Activated CD8-positive, alpha-beta memory T cell treated with anti-CD3 and anti-CD28 coated beads for 48 hours (primary cell): ENCODE results near the gene TEAD4.

Experiments used
- DNase-seq, 3 experiments: peaks; one replicate each; pipeline ENCODE4 v3.0.0-alpha.2; 2020; ENCODE audit warnings: low read depth in 2 of 3, low spot score in 2 of 3

Gene TEAD4

DNA sequence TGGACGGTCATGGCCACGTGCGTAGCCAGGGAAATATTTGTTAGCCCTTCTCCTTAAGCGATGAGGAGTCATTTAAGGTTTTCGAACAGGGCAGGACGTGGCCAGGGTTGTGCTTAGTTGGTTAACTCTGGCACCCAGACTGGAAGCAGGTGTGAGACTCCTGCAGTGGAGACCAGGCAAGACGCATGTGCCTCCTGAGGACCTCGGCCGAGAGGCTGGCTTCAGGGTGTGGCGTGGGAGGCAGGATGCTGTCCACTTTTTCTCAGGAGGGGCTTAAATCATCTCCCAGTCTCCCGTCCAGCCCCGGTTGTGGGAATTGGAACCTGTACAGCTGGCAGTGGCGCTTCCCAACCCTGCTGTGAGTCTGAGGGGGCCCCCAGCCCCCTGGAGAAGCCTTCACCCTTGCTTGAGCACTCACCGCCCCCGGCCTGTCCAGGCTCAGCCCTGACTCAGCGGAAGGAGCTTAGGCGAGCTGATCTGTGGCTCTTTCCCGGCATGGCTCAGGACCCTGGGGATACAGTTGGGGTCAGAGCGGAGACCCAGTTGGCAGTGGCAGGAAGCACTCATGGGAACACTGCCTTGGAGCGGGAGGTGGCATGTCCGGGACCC is 71.7 kb downstream of the TEAD4 start:
- DNase-seq = no peak

DNA sequence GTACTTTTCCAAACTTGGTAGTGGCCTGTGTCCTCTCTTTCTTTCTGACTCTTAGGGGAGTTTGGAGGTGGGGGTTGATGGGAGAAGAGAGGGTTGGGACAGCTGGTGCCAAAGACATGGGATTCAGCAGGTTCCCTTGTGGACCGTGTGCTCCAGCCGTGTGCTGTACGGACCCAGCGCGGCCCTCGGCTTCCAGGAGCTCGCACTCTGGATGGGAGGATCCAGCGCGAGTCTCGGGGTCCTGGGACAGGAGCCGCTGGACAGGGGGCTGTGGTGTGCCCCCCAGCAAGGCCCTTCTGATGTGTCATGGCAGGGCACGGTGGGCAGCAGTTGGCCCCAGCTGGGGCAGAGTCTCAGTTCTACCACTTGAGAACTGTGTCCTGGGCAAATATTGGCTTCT is 73.0 kb downstream of the TEAD4 start:
- DNase-seq = no peak

DNA sequence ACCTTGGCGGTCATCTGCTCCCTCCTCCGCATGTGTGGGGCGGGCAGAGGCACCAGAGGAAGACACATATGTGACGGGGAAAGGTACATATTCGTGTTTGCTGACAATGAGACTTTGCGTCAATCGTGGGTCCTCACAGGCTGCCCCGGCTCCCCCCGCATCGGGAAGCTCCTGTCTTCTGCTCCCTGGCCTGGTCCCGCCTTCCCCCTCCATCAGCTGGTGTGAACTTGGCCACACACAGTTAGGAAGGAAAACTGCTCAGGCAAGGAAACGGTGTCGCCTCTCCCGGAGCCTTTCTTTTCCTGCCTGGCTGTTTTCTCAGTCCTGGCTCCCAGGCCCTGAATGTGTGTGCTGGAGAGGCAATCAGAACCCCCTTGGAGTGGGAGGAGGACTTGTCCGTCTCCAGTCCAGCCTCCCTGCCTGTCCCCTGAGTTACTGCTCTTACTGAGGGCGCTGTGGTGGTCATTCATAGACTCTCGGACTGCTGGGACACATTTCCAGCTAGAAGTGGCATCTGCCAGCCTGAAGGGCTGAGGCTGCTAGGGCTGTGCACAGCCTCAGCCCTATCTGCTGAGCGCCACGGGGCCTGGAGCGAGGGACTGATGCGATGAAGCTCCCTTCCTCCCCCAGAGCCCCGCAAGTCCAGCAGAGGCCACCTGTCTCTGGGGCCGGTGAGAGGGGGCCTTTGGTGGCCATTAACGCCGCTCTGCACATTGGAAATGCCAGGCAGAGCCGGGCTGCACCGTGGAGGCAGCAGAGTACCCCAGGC is 73.8 kb downstream of the TEAD4 start:
- DNase-seq = no peak

DNA sequence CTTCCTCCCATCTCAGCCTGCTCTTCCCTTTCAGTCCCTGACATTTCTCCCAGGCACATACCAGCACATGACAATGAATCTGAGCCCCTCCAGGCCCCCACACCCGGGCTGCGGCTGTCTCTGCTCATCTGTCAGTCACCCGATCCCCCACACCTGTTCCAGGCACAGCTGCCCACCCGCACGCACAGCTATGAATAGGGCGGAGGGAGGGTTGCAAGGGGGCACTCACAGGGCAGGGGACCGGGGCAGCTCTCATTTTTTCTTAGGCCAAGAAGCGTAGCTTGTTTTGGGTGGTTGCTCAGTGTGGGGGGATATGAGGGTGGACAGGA is 74.3 kb downstream of the TEAD4 start:
- DNase-seq = no peak

DNA sequence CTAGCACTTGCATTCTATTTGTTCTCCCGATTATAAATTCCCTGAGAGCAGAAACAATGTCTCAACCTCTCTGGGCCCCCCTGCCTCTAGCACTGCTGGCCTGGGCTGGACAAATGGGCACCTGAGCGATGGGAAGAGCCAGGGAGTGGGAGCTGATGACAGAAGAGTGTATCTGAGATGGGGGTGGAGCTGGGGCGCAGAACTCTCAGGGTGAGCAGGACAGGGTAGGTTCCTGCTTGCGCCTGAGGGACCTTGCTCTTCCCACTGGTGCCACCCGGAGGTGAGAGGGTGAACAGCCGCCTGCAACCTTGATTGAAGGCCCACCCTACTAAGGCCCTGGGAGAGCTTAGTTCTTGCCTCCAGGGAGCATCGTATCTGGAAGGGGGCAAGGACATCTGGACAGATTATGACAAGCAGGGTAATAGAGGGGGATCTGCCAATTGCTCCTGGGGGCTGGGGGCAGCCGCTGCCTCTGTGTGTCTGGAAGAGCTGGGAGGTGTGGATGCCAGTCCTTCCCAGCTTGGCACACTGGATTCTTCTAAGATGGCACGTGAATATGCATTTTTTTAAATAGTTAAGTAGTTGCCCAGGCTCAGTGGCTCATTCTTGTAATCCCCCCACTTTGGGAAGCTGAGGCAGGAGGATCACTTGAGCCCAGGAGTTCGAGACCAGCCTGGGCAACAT is 75.0 kb downstream of the TEAD4 start:
- DNase-seq = peak in 2 of 3 experiments; percentile 8 to 14

DNA sequence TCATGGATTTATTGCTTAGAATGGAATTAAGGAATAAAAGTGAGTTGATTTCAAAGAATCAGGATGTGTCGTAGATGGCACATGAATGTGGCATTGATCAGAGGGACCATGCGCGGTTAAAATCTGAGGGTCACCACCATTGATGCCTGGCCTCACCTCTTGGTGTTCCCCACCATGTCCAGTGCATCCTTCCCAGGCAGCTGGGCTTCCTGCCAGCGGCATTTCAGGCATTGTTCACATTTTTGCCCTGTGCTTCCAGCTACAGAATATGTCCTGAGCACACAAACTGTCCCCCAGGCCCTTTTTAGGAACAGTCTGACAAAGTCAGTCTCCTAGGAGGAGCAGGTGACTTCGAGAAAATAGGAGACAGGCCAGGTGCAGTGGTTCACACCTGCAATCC is 76.0 kb downstream of the TEAD4 start:
- no peak for DNase-seq

DNA sequence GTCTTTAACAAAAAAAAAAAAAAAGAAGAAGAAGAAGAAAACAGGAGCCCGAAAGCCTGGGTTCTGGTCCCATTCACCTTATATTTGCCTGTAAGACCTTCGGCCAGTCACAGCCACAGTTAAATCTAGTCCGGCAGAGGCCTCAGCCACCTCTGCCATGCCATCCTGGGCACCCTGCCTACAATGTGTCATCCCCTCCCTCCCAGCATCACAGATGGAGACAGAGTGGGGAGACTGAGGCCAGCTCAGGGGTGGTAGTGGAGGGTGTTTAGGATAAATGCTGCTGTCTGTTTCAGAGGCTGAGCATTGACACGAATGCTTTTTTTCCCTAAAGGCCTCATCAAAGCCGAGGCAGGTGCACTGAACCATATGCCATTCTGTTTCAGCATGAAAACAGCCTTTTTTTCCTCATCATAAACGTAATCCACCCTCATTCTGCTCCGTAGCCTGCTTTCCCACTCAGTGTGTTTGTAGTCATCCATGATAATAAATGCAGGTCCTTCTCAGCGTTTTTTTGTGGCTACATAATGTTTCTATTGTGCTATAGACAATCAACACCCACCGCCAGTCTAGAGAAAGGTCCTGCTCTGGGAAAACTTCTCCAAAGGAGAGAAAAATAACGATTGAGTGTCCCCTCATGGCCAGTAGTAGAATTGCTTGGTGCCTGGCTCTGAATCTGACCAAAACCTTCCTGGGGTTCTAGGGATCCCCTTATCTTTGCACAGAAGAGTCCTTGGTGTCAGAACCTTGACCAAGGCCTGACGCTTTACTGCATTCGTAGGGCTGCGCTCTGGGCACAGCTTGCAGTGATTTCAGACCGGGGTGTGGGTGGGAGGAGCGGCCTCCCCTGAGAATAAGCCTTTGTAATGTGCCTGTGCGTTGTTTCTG is 76.9 kb downstream of the TEAD4 start:
- no peak for DNase-seq

DNA sequence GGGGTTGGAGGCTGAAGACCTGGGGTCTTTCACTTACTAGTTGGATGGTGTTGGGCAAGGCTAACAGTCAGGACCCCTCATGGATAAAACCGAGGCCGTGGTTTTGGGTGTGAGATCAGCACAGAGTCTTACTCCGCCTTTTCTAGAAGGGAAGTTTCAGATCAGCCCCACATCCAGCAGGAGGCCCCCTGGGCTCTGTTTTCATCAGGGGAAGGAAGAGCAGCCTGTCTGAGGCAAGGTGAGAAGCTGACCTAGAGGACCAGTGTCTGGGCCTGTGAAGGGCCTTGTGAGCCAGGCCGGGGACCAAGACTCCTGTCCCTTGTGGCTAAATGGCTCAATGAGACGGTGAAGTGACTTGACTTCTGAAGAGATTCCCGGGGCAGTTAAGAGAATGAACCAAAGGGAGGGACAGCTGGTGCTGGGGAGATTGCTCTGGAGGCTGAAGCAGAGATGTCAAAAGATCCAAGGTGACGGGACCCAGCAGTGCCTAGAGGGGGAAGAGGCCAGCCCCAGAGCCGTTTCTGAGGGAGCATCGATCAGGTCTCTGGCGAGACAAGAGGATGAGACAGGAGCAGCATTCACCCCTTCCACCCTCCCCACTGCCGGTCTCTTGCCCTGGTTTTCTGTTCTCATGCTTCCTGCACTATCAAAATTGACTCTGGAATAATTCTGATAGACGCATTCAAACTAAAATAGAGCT is 77.9 kb downstream of the TEAD4 start:
- no peak for DNase-seq

DNA sequence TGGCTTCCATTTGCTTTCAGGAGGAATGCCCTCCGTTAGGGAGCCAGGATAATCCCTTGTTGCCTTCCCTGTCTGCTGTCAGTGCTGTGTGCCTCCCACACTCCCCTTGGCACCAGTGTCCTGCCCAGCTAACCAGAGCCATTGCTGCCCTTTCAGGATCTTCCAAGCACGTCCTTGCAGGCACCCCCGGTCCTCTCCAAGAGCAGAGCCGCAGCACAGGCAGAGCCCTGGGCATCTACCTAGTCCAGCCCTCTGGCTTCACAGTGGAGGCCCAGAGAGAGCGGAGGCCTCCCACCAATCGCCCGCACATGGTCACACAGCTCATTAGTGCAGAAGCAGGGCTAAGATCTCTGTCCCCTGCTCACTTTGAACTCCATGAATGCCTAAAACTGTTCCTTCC is 79.0 kb downstream of the TEAD4 start:
- no peak for DNase-seq

DNA sequence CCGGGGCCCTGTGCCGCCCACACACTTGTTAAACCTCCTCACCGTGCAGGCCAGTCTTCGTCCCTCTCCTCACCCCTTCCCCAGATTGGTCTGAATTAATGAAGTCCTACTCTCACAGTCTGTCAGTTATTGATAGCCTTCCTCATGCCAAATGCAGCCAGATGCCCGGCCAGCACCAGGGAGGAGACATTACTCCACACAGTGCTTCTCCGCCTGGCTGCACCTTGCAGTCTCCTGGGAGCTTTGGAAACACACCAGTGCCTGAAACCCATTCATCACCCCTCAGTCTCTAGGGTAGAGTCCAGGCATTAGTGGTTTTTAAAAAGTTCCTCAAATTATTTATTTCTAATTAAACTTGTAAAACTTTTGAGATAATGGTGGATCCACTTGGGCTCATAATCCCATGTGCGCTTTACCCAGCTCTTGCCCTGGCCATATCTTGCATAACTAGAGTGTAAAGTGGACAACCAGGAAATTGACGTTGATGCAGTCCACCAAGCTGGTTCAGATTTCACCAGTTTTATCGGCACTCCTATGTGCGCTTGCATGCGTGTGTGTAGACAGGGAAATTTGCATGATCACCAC is 79.8 kb downstream of the TEAD4 start:
- no peak for DNase-seq

DNA sequence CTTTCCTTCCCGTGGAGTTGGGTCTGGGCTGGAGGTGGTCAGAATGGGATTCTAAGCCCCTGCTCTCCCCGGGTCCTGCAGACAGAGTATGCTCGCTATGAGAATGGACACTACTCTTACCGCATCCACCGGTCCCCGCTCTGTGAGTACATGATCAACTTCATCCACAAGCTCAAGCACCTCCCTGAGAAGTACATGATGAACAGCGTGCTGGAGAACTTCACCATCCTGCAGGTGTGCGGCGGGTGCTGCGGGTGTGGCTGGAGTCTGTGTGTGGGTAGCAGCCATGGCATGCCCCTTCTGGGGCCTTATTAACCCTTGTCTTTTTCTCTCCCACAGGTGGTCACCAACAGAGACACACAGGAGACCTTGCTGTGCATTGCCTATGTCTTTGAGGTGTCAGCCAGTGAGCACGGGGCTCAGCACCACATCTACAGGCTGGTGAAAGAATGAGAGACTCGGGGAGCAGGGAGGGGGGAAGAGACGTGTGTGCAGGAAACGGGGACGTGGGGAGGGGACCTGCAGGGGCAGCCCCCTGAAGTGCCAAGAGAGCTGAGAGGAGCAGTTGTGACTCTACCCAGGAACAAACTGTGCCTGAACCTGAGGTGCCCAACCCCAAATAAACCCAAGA is 80.9 kb downstream of the TEAD4 start:
- no peak for DNase-seq

DNA sequence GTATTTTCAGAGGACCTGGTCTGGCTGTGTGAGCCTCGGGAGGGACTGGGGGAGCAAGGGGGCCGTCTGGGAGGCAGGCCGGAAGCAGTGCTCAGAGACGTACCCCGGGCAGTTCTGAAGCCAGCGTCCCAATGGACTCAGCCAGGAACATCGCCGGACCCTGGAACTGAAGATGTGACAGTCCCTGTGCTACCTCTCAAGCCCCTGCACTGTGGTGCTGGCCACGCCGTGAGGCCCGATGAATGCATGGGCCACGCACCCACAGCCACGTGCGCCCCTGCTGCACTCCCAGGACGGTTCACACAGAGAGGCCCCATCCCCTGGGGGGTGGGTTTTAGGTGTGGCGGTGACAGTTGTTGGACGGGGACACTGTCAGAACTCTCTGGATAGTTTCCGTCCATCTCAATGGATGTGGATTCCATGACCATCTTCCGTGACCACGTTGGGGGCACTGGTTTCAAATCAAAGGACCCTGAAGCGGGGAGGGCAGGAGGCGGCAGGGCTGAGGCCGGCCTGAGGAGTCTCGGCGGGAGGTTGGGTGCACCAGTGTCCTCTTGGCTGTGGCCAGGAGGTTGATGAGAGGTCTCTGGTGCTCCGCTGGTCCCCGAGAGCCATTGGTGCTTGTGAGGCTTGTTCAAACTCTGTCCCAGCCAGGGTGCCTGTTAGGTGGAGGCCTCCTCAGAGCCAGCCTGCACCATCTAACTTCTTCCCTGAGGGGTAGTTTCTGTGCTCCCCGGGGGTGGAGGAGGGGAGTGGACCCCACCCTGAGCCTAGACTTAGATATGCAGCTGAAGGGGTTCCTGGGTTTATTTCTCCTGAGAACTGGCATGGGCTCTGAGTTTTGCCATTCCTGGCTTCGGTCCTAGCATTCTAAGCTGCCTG is 81.7 kb downstream of the TEAD4 start:
- no peak for DNase-seq

DNA sequence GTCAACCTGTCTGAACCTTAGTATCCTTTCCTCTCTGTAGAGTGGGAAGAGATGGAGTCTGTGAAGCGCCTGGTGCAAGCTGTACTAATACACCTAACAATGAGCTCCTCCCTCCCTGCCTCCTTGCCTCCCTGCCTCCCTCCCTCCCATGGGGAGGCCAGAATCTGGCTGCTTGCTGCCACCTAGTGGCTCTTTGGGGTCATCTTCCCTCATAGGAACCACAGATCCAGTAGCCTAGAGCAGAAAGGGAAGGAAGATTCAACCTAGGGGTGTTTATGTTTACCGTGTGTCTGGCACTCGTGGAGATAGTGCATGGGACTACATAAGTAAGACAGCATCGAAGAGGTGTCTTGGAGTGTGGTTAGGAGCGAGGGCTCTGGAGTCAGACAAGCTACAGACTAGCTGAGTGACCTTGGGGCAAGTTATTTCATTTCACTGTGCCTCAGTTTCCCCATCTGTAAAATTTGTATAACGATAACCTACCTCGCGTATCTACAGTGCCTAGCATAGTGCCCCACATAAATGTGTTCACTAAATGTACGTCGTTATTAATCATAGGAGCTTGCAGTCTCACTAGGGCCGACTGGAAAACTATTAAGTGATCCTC is 82.5 kb downstream of the TEAD4 start:
- peak; percentile 7 to 21 (median 10) for DNase-seq

DNA sequence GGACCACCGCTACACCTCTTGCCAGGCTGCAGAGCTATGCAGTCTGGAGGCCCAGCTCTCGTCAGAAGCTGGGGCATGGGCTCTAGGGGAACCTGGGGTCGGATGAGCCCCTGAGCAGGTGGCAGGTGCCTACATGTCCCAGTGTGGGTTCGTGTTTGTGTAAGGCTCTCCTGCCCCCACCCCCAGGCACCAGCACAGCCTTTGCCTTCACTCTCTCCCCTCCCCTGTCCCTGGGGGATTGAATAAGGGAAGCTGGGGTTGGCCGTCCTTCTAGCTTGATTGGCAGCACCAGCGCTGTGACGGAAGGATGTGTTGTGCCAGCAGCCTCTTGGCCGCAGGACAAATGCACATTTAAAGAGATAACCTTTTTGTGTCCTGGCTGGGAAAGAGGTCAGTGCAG is 83.2 kb downstream of the TEAD4 start:
- no peak for DNase-seq

DNA sequence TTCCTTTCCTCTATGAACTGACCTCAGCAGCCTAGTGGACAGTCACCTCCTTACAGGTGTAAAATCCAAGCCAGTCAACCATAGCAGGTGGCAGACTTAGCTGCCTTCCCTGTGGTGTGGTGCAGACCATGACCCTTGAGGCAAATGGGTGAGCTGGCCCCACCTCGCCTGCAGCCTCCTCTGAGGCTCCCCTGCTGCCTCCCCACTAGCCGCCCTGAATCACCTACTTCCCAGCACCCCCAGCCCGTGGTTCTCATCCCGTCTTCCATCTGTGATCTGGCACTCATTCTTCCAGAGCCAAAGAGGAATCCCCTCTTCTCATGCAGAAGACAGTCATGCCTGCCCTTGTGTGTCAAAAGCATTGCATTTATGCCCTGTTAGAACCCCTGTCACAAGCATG is 83.6 kb downstream of the TEAD4 start:
- no peak for DNase-seq

DNA sequence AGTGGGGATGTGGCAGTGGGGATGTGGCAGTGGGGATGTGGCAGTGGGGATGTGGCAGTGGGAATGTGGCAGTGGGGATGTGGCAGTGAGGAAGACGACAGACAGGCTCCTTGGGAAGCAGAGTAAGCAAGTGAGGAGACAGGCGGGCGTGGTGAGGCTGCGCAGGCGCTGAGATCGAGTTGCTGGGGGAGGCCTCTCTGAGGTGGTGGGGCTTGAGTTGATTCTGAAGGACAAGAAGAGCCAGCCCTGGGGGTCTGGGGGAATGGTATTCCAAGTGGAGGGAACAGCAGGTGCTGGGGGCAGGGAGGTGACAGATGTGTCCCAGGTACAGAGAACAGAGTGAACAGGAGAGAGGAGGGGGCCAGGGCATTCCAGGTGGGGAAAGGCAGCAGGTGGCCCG is 84.2 kb downstream of the TEAD4 start:
- no peak for DNase-seq

DNA sequence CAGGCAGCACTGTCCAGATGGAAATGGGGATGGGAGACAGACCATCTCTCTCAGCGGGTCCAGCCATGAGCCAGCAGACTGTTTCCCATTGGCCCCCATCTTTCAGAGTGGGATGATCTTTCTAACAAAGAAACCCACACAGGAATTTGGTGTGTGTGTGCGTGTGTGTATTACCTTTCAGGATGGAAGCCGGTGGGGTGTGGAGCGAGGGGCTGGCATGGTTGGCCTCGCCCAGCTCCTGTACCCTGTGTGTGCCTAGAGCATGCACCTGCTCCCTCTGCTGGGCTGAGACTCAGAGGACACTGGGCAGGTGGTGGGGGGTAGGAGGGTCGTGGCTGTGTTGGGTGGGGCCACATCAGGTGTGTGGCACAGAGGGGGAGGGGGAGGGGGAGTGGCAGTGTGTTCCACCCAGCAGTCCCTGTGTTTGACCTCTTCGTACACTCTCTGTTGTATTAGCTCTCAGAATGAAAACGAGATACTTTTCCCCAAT is 85.0 kb downstream of the TEAD4 start:
- no peak for DNase-seq

DNA sequence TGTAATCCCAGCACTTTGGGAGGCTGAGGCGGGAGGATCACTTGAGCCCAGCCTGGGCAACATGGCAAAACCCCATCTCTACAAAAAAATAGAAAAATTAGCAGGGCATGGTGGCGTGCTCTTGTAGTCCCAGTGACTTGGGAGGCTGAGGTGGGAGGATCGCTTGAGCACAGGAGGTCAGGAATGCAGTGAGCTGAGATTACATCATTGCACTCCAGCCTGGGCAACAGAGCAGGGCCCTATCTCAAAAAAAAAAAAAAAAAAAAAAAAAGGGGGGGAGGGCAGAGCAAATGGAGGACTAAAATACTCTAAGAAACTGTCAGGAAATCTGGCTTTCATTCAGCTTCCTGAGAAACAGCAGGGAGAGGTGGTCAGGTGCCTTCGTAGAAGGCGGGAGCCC is 86.3 kb downstream of the TEAD4 start:
- no peak for DNase-seq

DNA sequence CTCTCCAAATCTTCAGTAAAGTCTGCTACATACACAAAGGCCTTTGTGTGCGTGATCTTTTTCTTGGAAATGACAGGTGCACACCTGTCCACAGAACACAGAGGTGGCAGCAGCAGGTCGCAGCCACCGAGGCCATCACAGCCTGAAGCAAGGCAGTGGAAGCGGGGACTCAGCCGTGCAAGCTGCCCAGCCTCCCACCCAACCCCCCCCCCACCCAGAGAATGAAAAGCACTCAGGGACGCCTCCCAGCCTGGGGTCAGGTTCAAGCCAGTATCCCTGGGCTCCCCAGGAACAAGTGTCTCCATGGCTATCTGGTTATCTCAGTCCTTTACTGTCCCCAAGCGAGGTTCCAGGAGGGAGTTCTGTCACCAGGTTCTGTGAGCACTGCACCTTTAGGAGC is 86.8 kb downstream of the TEAD4 start:
- no peak for DNase-seq
